Endodermal cell (in vitro differentiated cells): ENCODE data around the gene HKDC1. TPM values are rescaled to one million over a fixed set of nuclear protein-coding genes. Genes with fewer than 3 reads are reported as not detected.

Experiments
- DNase-seq: peaks from one replicate; pipeline ENCODE4 v3.0.0-alpha.2; 2017
- H3K27ac ChIP-seq: 2 replicates; pipeline ENCODE4 v1.5.1; 2013; ENCODE audit warnings: mild to moderate bottlenecking, low read depth, low read length, moderate library complexity
- H3K27me3 ChIP-seq: 2 replicates; pipeline ENCODE4 v1.6.1; 2013; ENCODE audit warnings: mild to moderate bottlenecking, low read length, moderate library complexity; ENCODE audit not compliant: insufficient read depth, control insufficient read depth, poor library complexity, severe bottlenecking
- H3K36me3 ChIP-seq: 2 replicates; pipeline ENCODE4 v1.7.0; 2013; ENCODE audit warnings: mild to moderate bottlenecking, low read length, moderate library complexity; ENCODE audit not compliant: control insufficient read depth, insufficient read depth
- H3K4me1 ChIP-seq: one replicate; pipeline ENCODE4 v1.7.0; 2013; ENCODE audit warnings: low read length; ENCODE audit not compliant: control insufficient read depth, insufficient read depth
- H3K4me3 ChIP-seq: 2 replicates; pipeline ENCODE4 v1.5.1; 2013; ENCODE audit warnings: mild to moderate bottlenecking, low read length, moderate library complexity
- H3K9ac ChIP-seq: 2 replicates; pipeline ENCODE4 v1.6.1; 2013; ENCODE audit warnings: mild to moderate bottlenecking, low read length, moderate library complexity; ENCODE audit not compliant: poor library complexity, severe bottlenecking; ENCODE audit errors: extremely low read depth
- H3K9me3 ChIP-seq: 2 replicates; pipeline ENCODE4 v1.6.1; 2013; ENCODE audit warnings: mild to moderate bottlenecking, low read length, moderate library complexity; ENCODE audit not compliant: control insufficient read depth
- H3K27ac Mint-ChIP-seq: 2 replicates; pipeline ENCODE4 v1.8.0; 2020; ENCODE audit warnings: mixed read lengths
- H3K27me3 Mint-ChIP-seq: 2 replicates; pipeline ENCODE4 v1.8.0; 2021; ENCODE audit warnings: mild to moderate bottlenecking, mixed read lengths; ENCODE audit not compliant: insufficient read depth
- H3K36me3 Mint-ChIP-seq: 2 replicates; pipeline ENCODE4 v1.8.0; 2020; ENCODE audit warnings: low read depth, mixed read lengths
- H3K4me1 Mint-ChIP-seq: 2 replicates; pipeline ENCODE4 v1.8.0; 2020; ENCODE audit warnings: mixed read lengths
- H3K4me3 Mint-ChIP-seq: 2 replicates; pipeline ENCODE4 v1.8.0; 2020; ENCODE audit warnings: mild to moderate bottlenecking, moderate library complexity, mixed read lengths
- H3K9me3 Mint-ChIP-seq: 2 replicates; pipeline ENCODE4 v1.8.0; 2020; ENCODE audit warnings: mild to moderate bottlenecking, mixed read lengths
- WGBS, 2 experiments: methylation state at CpG; one replicate each; pipeline versions ENCODE4 v1.1.5 to v1.1.7; 2013; ENCODE audit warnings: missing lambda C conversion rate in 2 of 2, mixed read lengths in 1 of 2; ENCODE audit not compliant: insufficient coverage in 1 of 2, insufficient read length in 1 of 2; 5-methylcytosine and 5-hydroxymethylcytosine counted together
- total RNA-seq, 2 donors: library from RNA; stranded (reverse); fragmentation: NEBNext Ultra II Directional in 1 of 2; extraction: Animal tissue kit (Norgen Biotek cat#: 25700) in 1 of 2; gene quantifications; 2 replicates in 1 of 2; 3 replicates in 1 of 2; pipeline ENCODE4 v1.2.1, GENCODE V29; 2021
- TF ChIP-seq, protein P1 (sequence below): fragments of 200-600 bp; sonication (generic); conservative IDR thresholded peaks from 2 replicates; pipeline ENCODE4 v1.5.0; 2021; ENCODE audit warnings: antibody characterized with exemption, mild to moderate bottlenecking

Gene HKDC1
- total RNA-seq, 2 donors from 2014 or later: 0.22 TPM; not detected in 1

GRCh38 chr10:69186524-69186923, 33.6 kb upstream of the HKDC1 start:
- no peaks in the 10 kb centered on the region for H3K9me3 ChIP-seq
- TF ChIP-seq, protein P1, sequence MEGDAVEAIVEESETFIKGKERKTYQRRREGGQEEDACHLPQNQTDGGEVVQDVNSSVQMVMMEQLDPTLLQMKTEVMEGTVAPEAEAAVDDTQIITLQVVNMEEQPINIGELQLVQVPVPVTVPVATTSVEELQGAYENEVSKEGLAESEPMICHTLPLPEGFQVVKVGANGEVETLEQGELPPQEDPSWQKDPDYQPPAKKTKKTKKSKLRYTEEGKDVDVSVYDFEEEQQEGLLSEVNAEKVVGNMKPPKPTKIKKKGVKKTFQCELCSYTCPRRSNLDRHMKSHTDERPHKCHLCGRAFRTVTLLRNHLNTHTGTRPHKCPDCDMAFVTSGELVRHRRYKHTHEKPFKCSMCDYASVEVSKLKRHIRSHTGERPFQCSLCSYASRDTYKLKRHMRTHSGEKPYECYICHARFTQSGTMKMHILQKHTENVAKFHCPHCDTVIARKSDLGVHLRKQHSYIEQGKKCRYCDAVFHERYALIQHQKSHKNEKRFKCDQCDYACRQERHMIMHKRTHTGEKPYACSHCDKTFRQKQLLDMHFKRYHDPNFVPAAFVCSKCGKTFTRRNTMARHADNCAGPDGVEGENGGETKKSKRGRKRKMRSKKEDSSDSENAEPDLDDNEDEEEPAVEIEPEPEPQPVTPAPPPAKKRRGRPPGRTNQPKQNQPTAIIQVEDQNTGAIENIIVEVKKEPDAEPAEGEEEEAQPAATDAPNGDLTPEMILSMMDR: no peak
- Mint-ChIP-seq H3K27ac (no peak overlapping the region), H3K27me3 (no peaks in the 10 kb centered on the region), H3K4me1 (peaks cover 2% of the 10 kb centered on the region), H3K36me3 (peaks cover 53% of the 10 kb centered on the region), H3K4me3 (no peak overlapping the region), H3K9me3 (no peaks in the 10 kb centered on the region)
- no peak for DNase-seq
- H3K36me3 ChIP-seq: peaks cover 56% of the 10 kb centered on the region
- no peaks in the 10 kb centered on the region for H3K27me3 ChIP-seq
- H3K4me3 ChIP-seq: no peak overlapping the region
- WGBS, 2 experiments: 100% methylated on average over 1 of the region's 1 CpG; no CpG with 5 or more reads in 1 of the 2 experiments
- H3K9ac ChIP-seq: no peak overlapping the region
- H3K27ac ChIP-seq: no peak overlapping the region
- H3K4me1 ChIP-seq: no peaks in the 10 kb centered on the region

DNA sequence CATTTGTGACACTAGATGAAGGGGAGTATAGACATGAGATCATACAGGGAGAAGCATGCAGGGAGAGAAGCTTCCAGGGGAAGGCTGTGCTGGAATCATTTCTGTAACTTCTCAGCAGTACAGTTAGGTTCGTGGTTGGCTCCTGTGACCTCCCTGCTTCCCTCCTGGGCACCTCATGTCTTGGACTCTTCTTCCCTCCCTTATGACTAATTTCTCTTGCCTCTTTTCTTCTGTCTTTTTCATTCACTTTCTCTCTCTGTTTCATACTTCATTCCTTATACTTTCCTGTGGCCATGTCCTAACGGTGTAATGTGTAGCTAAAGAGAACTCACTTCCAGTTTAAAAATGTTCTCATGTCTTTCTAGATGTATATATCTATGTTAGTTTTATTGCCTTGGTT, 19.1 kb upstream of the HKDC1 start:
- no peaks in the 10 kb centered on the region for H3K9me3 ChIP-seq
- Mint-ChIP-seq H3K36me3 (peaks cover 47% of the 10 kb centered on the region), H3K4me1 (no peaks in the 10 kb centered on the region), H3K4me3 (no peak overlapping the region), H3K9me3 (no peaks in the 10 kb centered on the region), H3K27me3 (no peaks in the 10 kb centered on the region), H3K27ac (no peak overlapping the region)
- H3K36me3 ChIP-seq: peaks cover 75% of the 10 kb centered on the region
- H3K4me3 ChIP-seq: no peak overlapping the region
- DNase-seq: no peak
- H3K9ac ChIP-seq: no peak overlapping the region
- H3K4me1 ChIP-seq: no peaks in the 10 kb centered on the region
- H3K27me3 ChIP-seq: no peaks in the 10 kb centered on the region
- no peak overlapping the region for H3K27ac ChIP-seq
- TF ChIP-seq, protein P1: no peak
- 89 to 90% methylated on average over 1 of the region's 2 CpGs for WGBS, 2 experiments

DNA sequence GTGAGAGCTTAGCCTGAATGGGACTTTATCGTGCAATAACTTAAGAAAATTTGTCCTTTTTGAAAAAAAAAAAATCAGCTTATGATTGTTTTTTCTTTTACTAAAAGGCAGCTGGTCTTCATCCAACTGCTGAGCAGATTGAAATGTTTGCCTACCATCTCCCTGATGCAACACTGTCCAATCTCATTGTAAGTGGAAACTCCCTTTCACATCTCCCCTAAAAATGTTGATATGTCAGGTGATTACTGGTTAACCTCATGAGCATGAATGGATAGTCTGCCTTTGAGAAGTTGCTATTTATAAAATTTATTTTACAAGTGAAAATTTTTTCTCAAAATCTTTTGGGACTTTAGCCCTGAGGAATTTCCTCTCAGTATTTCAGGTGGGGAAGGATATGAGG, 17.8 kb upstream of the HKDC1 start:
- Mint-ChIP-seq H3K9me3 (no peaks in the 10 kb centered on the region), H3K27me3 (no peaks in the 10 kb centered on the region)
- H3K27me3 ChIP-seq: no peaks in the 10 kb centered on the region

More for the DNA sequence above, 17.8 kb upstream of the HKDC1 start:
- Histone ChIP-seq H3K4me3 (no peak overlapping the region), H3K9me3 (no peaks in the 10 kb centered on the region), H3K9ac (no peak overlapping the region), H3K36me3 (peaks cover 79% of the 10 kb centered on the region), H3K27ac (no peak overlapping the region), H3K4me1 (no peaks in the 10 kb centered on the region)
- Mint-ChIP-seq H3K4me1 (no peaks in the 10 kb centered on the region), H3K27ac (no peak overlapping the region), H3K4me3 (no peak overlapping the region), H3K36me3 (peaks cover 51% of the 10 kb centered on the region)
- DNase-seq: no peak
- 89% methylated on average over 1 of the region's 1 CpG; no CpG with 5 or more reads in 1 of the 2 experiments for WGBS, 2 experiments
- TF ChIP-seq, protein P1: no peak
